T-cell (primary cell): Measurements from ENCODE around the gene FADS6. TPM values are rescaled to one million over a fixed set of nuclear protein-coding genes. Genes with fewer than 3 reads are reported as not detected.

Experiments used
- ATAC-seq, 4 experiments: fragments of 200-7000 bp in 3 of 4; fragments of 150-1000 bp in 1 of 4; cut with Tn5 transposase; replicated peaks in 1 of 4; 1 replicate in 3 of 4; 2 replicates in 1 of 4; pipeline ENCODE4 v1.10.0; 2021; ENCODE audit warnings: moderate library complexity in 3 of 4, mild to moderate bottlenecking in 2 of 4, moderate number of reproducible peaks in 1 of 4
- CTCF ChIA-PET, 2 donors: fragments of 300-600 bp; sonication (Branson Sonifier 250); formaldehyde crosslinking; loops; one replicate each; lab custom pipeline; 2022; ENCODE audit warnings: antibody characterized with exemption in 2 of 2; lab: Charles Lee
- POLR2A ChIA-PET, 2 donors: fragments of 300-600 bp; sonication (Branson Sonifier 250); formaldehyde crosslinking; loops; one replicate each; lab custom pipeline; 2022; ENCODE audit warnings: antibody characterized with exemption in 2 of 2; lab: Charles Lee
- DNase-seq, 35 experiments: peaks; one replicate each; pipeline versions ENCODE4 v3.0.0 to v3.0.0-alpha.2; 2013 to 2023
- H3K27ac ChIP-seq: one replicate; pipeline ENCODE4 v1.5.1; 2013; ENCODE audit warnings: low read length
- H3K27me3 ChIP-seq, 2 experiments: replicated peaks in 1 of 2; 1 replicate in 1 of 2; 2 replicates in 1 of 2; pipeline versions ENCODE4 v1.6.1 to v1.7.0; 2013; ENCODE audit warnings: low read length in 1 of 2, mixed read lengths in 1 of 2; ENCODE audit not compliant: control insufficient read depth in 2 of 2, insufficient read depth in 2 of 2; ENCODE audit errors: extremely low read depth in 1 of 2
- H3K36me3 ChIP-seq, 2 donors: 1 replicate in 1 of 2; 2 replicates in 1 of 2; pipeline versions ENCODE4 v1.6.1 to v1.7.0; 2013; ENCODE audit warnings: low read length in 1 of 2; ENCODE audit not compliant: control insufficient read depth in 2 of 2, insufficient read depth in 1 of 2; ENCODE audit errors: extremely low read depth in 1 of 2
- H3K4me1 ChIP-seq, 2 experiments: 1 replicate in 1 of 2; 2 replicates in 1 of 2; pipeline versions ENCODE4 v1.6.1 to v1.7.0; 2013; ENCODE audit warnings: low read length in 2 of 2, mixed read lengths in 1 of 2; ENCODE audit not compliant: insufficient read depth in 2 of 2, control insufficient read depth in 1 of 2; ENCODE audit errors: extremely low read depth in 1 of 2
- H3K4me3 ChIP-seq, 2 donors: 1 replicate in 1 of 2; 2 replicates in 1 of 2; pipeline versions ENCODE4 v1.5.1 to v1.7.0; 2013; ENCODE audit warnings: mild to moderate bottlenecking in 2 of 2, low read length in 1 of 2, moderate library complexity in 1 of 2; ENCODE audit not compliant: control insufficient read depth in 1 of 2; ENCODE audit errors: extremely low read depth in 1 of 2
- H3K9me3 ChIP-seq: 2 replicates; pipeline ENCODE4 v1.7.0; 2013
- H3K27ac Mint-ChIP-seq, 2 donors: one replicate each; pipeline ENCODE4 v1.8.0; 2020 to 2021; ENCODE audit warnings: mild to moderate bottlenecking in 2 of 2, mixed read lengths in 2 of 2
- H3K27me3 Mint-ChIP-seq, 2 donors: one replicate each; pipeline ENCODE4 v1.8.0; 2021 to 2022; ENCODE audit warnings: mixed read lengths in 2 of 2
- H3K36me3 Mint-ChIP-seq: one replicate; pipeline ENCODE4 v1.8.0; 2021; ENCODE audit warnings: mixed read lengths
- H3K4me1 Mint-ChIP-seq, 3 donors: one replicate each; pipeline ENCODE4 v1.8.0; 2020 to 2022; ENCODE audit warnings: mixed read lengths in 3 of 3, mild to moderate bottlenecking in 1 of 3
- H3K4me3 Mint-ChIP-seq, 3 donors: one replicate each; pipeline ENCODE4 v1.8.0; 2020 to 2022; ENCODE audit warnings: mild to moderate bottlenecking in 3 of 3, mixed read lengths in 3 of 3, moderate library complexity in 3 of 3
- H3K9me3 Mint-ChIP-seq, 3 donors: one replicate each; pipeline ENCODE4 v1.8.0; 2020 to 2022; ENCODE audit warnings: mixed read lengths in 3 of 3
- WGBS: methylation state at CpG from one replicate; pipeline ENCODE4 v1.1.5; 2013; ENCODE audit warnings: missing lambda C conversion rate; ENCODE audit not compliant: insufficient coverage; 5-methylcytosine and 5-hydroxymethylcytosine counted together
- total RNA-seq, 35 experiments: library from RNA in 6 of 35; stranded (reverse) in 6 of 35; fragments of 120-200 nt in 1 of 35; gene quantifications; one replicate each; pipeline versions ENCODE4 v1.2.1 to v1.2.4 and lab custom pipeline; 2013 to 2026

The FADS6 gene
- total RNA-seq, 5 donors from 2014 or later (not counting 1 experiment from before 2014, with no cell fraction given) = not detected

GRCh38 chr17:74904687-74905409, 11.4 kb upstream of the FADS6 start:
- Histone ChIP-seq H3K36me3 (no peaks in the 10 kb centered on the region), H3K27me3 (peaks cover 0 to 44% of the 10 kb centered on the region in 2 experiments), H3K27ac (no peak overlapping the region), H3K9me3 (no peaks in the 10 kb centered on the region), H3K4me1 (no peaks in the 10 kb centered on the region), H3K4me3 (no peak overlapping the region)
- no peak overlapping the region for H3K27ac Mint-ChIP-seq
- no peak overlapping the region for H3K4me3 Mint-ChIP-seq
- POLR2A ChIA-PET = no interaction called here
- ATAC-seq (no peak), DNase-seq (no peak)
- no peaks in the 10 kb centered on the region for H3K9me3 Mint-ChIP-seq
- no peaks in the 10 kb centered on the region for H3K36me3 Mint-ChIP-seq
- 88% methylated on average over 3 of the region's 7 CpGs for WGBS
- peaks cover 0 to 19% of the 10 kb centered on the region in 2 donors for H3K27me3 Mint-ChIP-seq
- CTCF ChIA-PET = no interaction called here
- peaks cover 0 to 2% (median 0%) of the 10 kb centered on the region in 3 donors for H3K4me1 Mint-ChIP-seq

- H3K27ac ChIP-seq = no peak overlapping the region
- ATAC-seq = no peak
- no peaks in the 10 kb centered on the region for H3K4me1 ChIP-seq
- ChIA-PET CTCF (interaction anchor here in 1 of 2 donors (0.6 kb wide), 1 partner anchor 729 kb away, joined by 4 read pairs; the partner anchor contains the start of gene SMIM5), POLR2A (no interaction called here)
- no peak for DNase-seq
- Mint-ChIP-seq H3K27ac (no peak overlapping the region), H3K9me3 (no peaks in the 10 kb centered on the region), H3K4me3 (no peak overlapping the region), H3K36me3 (no peaks in the 10 kb centered on the region), H3K27me3 (peaks cover 0 to 19% of the 10 kb centered on the region in 2 donors), H3K4me1 (peaks cover 0 to 2% (median 0%) of the 10 kb centered on the region in 3 donors)
- no peak overlapping the region for H3K4me3 ChIP-seq
- WGBS = 80% methylated on average over 1 of the region's 6 CpGs
- no peaks in the 10 kb centered on the region for H3K9me3 ChIP-seq
- peaks cover 0 to 44% of the 10 kb centered on the region in 2 experiments for H3K27me3 ChIP-seq
- H3K36me3 ChIP-seq = no peaks in the 10 kb centered on the region
Observed at GRCh38 chr17:74903671-74904070, 10.2 kb upstream of the FADS6 start.

- no peak overlapping the region for H3K4me3 Mint-ChIP-seq
- H3K36me3 ChIP-seq = no peaks in the 10 kb centered on the region
- WGBS = 93% methylated on average over 5 of the region's 9 CpGs
- ChIA-PET POLR2A (no interaction called here), CTCF (interaction anchor here in 1 of 2 donors (0.6 kb wide), 1 partner anchor 730 kb away, joined by 4 read pairs; the partner anchor contains the start of gene SMIM5)
- peaks cover 0 to 19% of the 10 kb centered on the region in 2 donors for H3K27me3 Mint-ChIP-seq
- ATAC-seq (no peak), DNase-seq (no peak)
- H3K36me3 Mint-ChIP-seq = no peaks in the 10 kb centered on the region
- no peak overlapping the region for H3K27ac Mint-ChIP-seq
- peaks cover 0 to 2% (median 0%) of the 10 kb centered on the region in 3 donors for H3K4me1 Mint-ChIP-seq
- no peak overlapping the region for H3K27ac ChIP-seq
- H3K9me3 Mint-ChIP-seq = no peaks in the 10 kb centered on the region
- no peaks in the 10 kb centered on the region for H3K4me1 ChIP-seq
- H3K27me3 ChIP-seq = peaks cover 0 to 44% of the 10 kb centered on the region in 2 experiments
- H3K4me3 ChIP-seq = no peak overlapping the region
- H3K9me3 ChIP-seq = no peaks in the 10 kb centered on the region
Observed at GRCh38 chr17:74903034-74903433, 9.6 kb upstream of the FADS6 start.

GRCh38 chr17:74901353-74902135, 8.1 kb upstream of the FADS6 start:
- H3K27ac ChIP-seq = no peak overlapping the region
- H3K9me3 ChIP-seq = no peaks in the 10 kb centered on the region
- H3K4me1 ChIP-seq = no peaks in the 10 kb centered on the region
- peaks cover 0 to 46% of the 10 kb centered on the region in 2 experiments for H3K27me3 ChIP-seq
- Mint-ChIP-seq H3K9me3 (no peaks in the 10 kb centered on the region), H3K27ac (no peak overlapping the region), H3K27me3 (peaks cover under 1 to 22% of the 10 kb centered on the region in 2 donors), H3K4me1 (peaks cover 0 to 2% (median 0%) of the 10 kb centered on the region in 3 donors), H3K4me3 (no peak overlapping the region), H3K36me3 (no peaks in the 10 kb centered on the region)
- ATAC-seq = no peak
- H3K4me3 ChIP-seq = no peak overlapping the region
- H3K36me3 ChIP-seq = no peaks in the 10 kb centered on the region
- CTCF ChIA-PET = interaction anchor here in 1 of 2 donors (0.7 kb wide), 1 partner anchor 147 kb away, joined by 3 read pairs; no protein-coding TSS in a partner anchor
- DNase-seq = no peak
- WGBS = 61% methylated on average over 4 of the region's 14 CpGs
- POLR2A ChIA-PET = no interaction called here

GRCh38 chr17:74900208-74900607, 6.8 kb upstream of the FADS6 start:
- ChIA-PET POLR2A (no interaction called here), CTCF (no interaction called here)
- H3K4me1 ChIP-seq = no peaks in the 10 kb centered on the region
- ATAC-seq (no peak), DNase-seq (no peak)
- peaks cover 10 to 29% of the 10 kb centered on the region in 2 donors for H3K27me3 Mint-ChIP-seq
- H3K4me1 Mint-ChIP-seq = no peaks in the 10 kb centered on the region
- no peaks in the 10 kb centered on the region for H3K9me3 ChIP-seq
- WGBS = 90% methylated on average over 2 of the region's 8 CpGs
- no peak overlapping the region for H3K4me3 ChIP-seq
- no peak overlapping the region for H3K4me3 Mint-ChIP-seq
- no peak overlapping the region for H3K27ac ChIP-seq
- H3K36me3 ChIP-seq = no peaks in the 10 kb centered on the region
- no peaks in the 10 kb centered on the region for H3K9me3 Mint-ChIP-seq
- H3K27ac Mint-ChIP-seq = no peak overlapping the region
- no peaks in the 10 kb centered on the region for H3K36me3 Mint-ChIP-seq
- peaks cover 0 to 58% of the 10 kb centered on the region in 2 experiments for H3K27me3 ChIP-seq

GRCh38 chr17:74898376-74898946, 5.0 kb upstream of the FADS6 start:
- H3K4me1 Mint-ChIP-seq = peaks cover 0 to 3% (median 3%) of the 10 kb centered on the region in 3 donors
- DNase-seq (no peak), ATAC-seq (no peak)
- H3K4me3 Mint-ChIP-seq = no peak overlapping the region
- no peaks in the 10 kb centered on the region for H3K36me3 ChIP-seq
- H3K27ac Mint-ChIP-seq = no peak overlapping the region
- no peaks in the 10 kb centered on the region for H3K4me1 ChIP-seq
- H3K27me3 Mint-ChIP-seq = peaks cover 20 to 38% of the 10 kb centered on the region in 2 donors
- no peak overlapping the region for H3K4me3 ChIP-seq
- ChIA-PET CTCF (no interaction called here), POLR2A (no interaction called here)
- H3K9me3 Mint-ChIP-seq = no peaks in the 10 kb centered on the region
- 81% methylated on average over 5 of the region's 11 CpGs for WGBS
- no peak overlapping the region for H3K27ac ChIP-seq
- no peaks in the 10 kb centered on the region for H3K36me3 Mint-ChIP-seq
- peaks cover 0 to 60% of the 10 kb centered on the region in 2 experiments for H3K27me3 ChIP-seq
- no peaks in the 10 kb centered on the region for H3K9me3 ChIP-seq
